PC-3 (cell line): ENCODE results near the gene MLPH. TPM values are rescaled to one million over a fixed set of nuclear protein-coding genes. Genes with fewer than 3 reads are reported as not detected.

Source experiments
- ATAC-seq: fragments of 200-7000 bp; cut with Tn5 transposase; 2 replicates; pipeline ENCODE4 v1.9.1; 2020; ENCODE audit warnings: mild to moderate bottlenecking, moderate library complexity
- BruUV-seq: library from RNA; stranded (reverse); fragments of 400-500 nt; replicated peaks from 2 replicates; lab custom pipeline; 2021; lab: Mats Ljungman, UMichigan
- CTCF ChIA-PET: fragments of 300-600 bp; sonication (Branson Sonifier 250); formaldehyde crosslinking; loops from one replicate; lab custom pipeline; 2022; ENCODE audit warnings: antibody characterized with exemption; lab: Charles Lee
- POLR2A ChIA-PET: fragments of 300-600 bp; sonication (Branson Sonifier 250); formaldehyde crosslinking; loops from one replicate; lab custom pipeline; 2022; ENCODE audit warnings: antibody characterized with exemption; ENCODE audit not compliant: unreplicated experiment; lab: Charles Lee
- DNase-seq: peaks from one replicate; pipeline ENCODE4 v3.0.0-alpha.2; 2015
- H2AFZ ChIP-seq: fragments of 300-600 bp; sonication (generic); 2 replicates; pipeline ENCODE4 v1.6.0; 2016; ENCODE audit warnings: antibody characterized with exemption, low read length
- H3F3A ChIP-seq: fragments of 300-600 bp; sonication (generic); one replicate; pipeline ENCODE4 v1.6.0; 2017; ENCODE audit warnings: antibody characterized with exemption, low read length, control low read depth, mild to moderate bottlenecking; ENCODE audit not compliant: unreplicated experiment
- H3K27ac ChIP-seq: fragments of 300-600 bp; sonication (generic); 2 replicates; pipeline ENCODE4 v1.5.1; 2016; ENCODE audit warnings: mild to moderate bottlenecking, low read length
- H3K27me3 ChIP-seq: fragments of 300-600 bp; sonication (generic); 2 replicates; pipeline ENCODE4 v1.6.1; 2016; ENCODE audit warnings: low read length, mixed read lengths
- H3K36me3 ChIP-seq: fragments of 300-600 bp; sonication (generic); 2 replicates; pipeline ENCODE4 v1.6.1; 2016; ENCODE audit warnings: low read depth, mixed run types, low read length, mixed read lengths
- H3K4me1 ChIP-seq: fragments of 300-600 bp; sonication (generic); 2 replicates; pipeline ENCODE4 v1.5.1; 2016; ENCODE audit warnings: low read length; ENCODE audit not compliant: insufficient read depth
- H3K4me2 ChIP-seq: fragments of 300-600 bp; sonication (generic); 2 replicates; pipeline ENCODE4 v1.6.0; 2016; ENCODE audit warnings: low read length
- H3K4me3 ChIP-seq: fragments of 300-600 bp; sonication (generic); 2 replicates; pipeline ENCODE4 v1.5.1; 2016; ENCODE audit warnings: mild to moderate bottlenecking, low read length, mixed read lengths
- H3K79me2 ChIP-seq: fragments of 300-600 bp; sonication (generic); 2 replicates; pipeline ENCODE4 v1.6.1; 2017; ENCODE audit warnings: low read length, mixed read lengths
- H3K9ac ChIP-seq: fragments of 300-600 bp; sonication (generic); 2 replicates; pipeline ENCODE4 v1.6.0; 2016; ENCODE audit warnings: mild to moderate bottlenecking, low read length
- H3K9me2 ChIP-seq: fragments of 300-600 bp; sonication (generic); replicated peaks from 2 replicates; pipeline ENCODE4 v1.6.1; 2016; ENCODE audit warnings: mixed run types, low read length, mixed read lengths
- H3K9me3 ChIP-seq: fragments of 300-600 bp; sonication (generic); 2 replicates; pipeline ENCODE4 v1.6.1; 2016; ENCODE audit warnings: low read length, mixed read lengths
- H4K20me1 ChIP-seq: fragments of 300-600 bp; sonication (generic); 2 replicates; pipeline ENCODE4 v1.6.1; 2016; ENCODE audit warnings: low read length, mixed read lengths
- EZH2 ChIP-seq: fragments of 300-600 bp; sonication (generic); IDR thresholded peaks from one replicate; pipeline ENCODE4 v1.6.1; 2017; ENCODE audit warnings: antibody characterized with exemption, mild to moderate bottlenecking, low read length; ENCODE audit not compliant: unreplicated experiment
- EZH2phosphoT487 ChIP-seq: fragments of 300-600 bp; sonication (generic); IDR thresholded peaks from 2 replicates; pipeline ENCODE4 v1.6.1; 2018; ENCODE audit warnings: mild to moderate bottlenecking, antibody characterized with exemption, low read length, borderline replicate concordance
- intact Hi-C: fragments of 100-400 bp; cut with micrococcal nuclease; formaldehyde crosslinking; loops from 2 replicates; pipeline ENCODE4 v1.9.0; 2023
- total RNA-seq: library from RNA; depleted of rRNA; stranded (reverse); fragments of >200 nt; gene quantifications from 2 replicates; pipeline ENCODE4 v1.2.3, GENCODE V29; 2014
- TF ChIP-seq, protein P1 (sequence below): fragments of 300-600 bp; sonication (generic); conservative IDR thresholded peaks from 2 replicates; pipeline ENCODE4 v1.5.1; 2017; ENCODE audit warnings: antibody characterized with exemption, low read depth, mild to moderate bottlenecking, low read length

MLPH gene
- total RNA-seq, 1 experiment from 2014 or later: 201 TPM

DNA sequence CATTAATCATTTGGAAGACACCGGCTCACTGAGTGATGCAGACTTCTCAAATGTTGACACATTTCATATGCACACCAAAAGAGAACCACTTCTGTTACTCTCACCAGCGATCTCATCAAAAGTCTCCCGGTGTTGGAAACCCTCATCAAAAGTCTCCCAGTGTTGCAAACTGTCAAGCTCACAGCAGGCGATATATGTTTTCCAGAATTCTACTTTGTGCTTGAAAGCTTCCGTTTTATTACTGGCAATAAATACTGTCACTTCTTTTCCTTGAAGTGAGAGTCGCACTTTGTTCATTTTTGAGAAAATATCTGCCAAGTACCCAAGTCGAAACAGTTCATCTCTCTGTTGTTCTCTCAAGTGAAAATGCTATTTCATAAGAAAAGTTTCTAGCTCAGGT is 20.5 kb downstream of the MLPH start:
- no peaks in the 10 kb centered on the region for H3K9me3 ChIP-seq
- H3K27me3 ChIP-seq: no peaks in the 10 kb centered on the region
- TF ChIP-seq, protein P1, sequence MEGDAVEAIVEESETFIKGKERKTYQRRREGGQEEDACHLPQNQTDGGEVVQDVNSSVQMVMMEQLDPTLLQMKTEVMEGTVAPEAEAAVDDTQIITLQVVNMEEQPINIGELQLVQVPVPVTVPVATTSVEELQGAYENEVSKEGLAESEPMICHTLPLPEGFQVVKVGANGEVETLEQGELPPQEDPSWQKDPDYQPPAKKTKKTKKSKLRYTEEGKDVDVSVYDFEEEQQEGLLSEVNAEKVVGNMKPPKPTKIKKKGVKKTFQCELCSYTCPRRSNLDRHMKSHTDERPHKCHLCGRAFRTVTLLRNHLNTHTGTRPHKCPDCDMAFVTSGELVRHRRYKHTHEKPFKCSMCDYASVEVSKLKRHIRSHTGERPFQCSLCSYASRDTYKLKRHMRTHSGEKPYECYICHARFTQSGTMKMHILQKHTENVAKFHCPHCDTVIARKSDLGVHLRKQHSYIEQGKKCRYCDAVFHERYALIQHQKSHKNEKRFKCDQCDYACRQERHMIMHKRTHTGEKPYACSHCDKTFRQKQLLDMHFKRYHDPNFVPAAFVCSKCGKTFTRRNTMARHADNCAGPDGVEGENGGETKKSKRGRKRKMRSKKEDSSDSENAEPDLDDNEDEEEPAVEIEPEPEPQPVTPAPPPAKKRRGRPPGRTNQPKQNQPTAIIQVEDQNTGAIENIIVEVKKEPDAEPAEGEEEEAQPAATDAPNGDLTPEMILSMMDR: no peak
- TF ChIP-seq EZH2phosphoT487: no peak
- TF ChIP-seq EZH2: no peak
- no peak overlapping the region for H3K4me2 ChIP-seq
- no peak overlapping the region for H3K4me3 ChIP-seq
- no peaks in the 10 kb centered on the region for H4K20me1 ChIP-seq
- no TSS peak for BruUV-seq
- peaks cover 5% of the 10 kb centered on the region for H3F3A ChIP-seq
- ChIA-PET POLR2A (no interaction called here), CTCF (interaction anchor here (0.8 kb wide), 1 partner anchor 37 kb away, joined by 3 read pairs; no protein-coding TSS in a partner anchor)
- H2AFZ ChIP-seq: no peak overlapping the region
- DNase-seq (no peak), ATAC-seq (no peak)
- H3K79me2 ChIP-seq: peaks cover 80% of the 10 kb centered on the region
- H3K36me3 ChIP-seq: peaks cover 79% of the 10 kb centered on the region
- H3K9me2 ChIP-seq: no peaks in the 10 kb centered on the region
- peak overlapping the region; percentile 28 for H3K27ac ChIP-seq
- intact Hi-C loops: no loop called here
- H3K9ac ChIP-seq: no peak overlapping the region
- peaks cover 13% of the 10 kb centered on the region for H3K4me1 ChIP-seq

DNA sequence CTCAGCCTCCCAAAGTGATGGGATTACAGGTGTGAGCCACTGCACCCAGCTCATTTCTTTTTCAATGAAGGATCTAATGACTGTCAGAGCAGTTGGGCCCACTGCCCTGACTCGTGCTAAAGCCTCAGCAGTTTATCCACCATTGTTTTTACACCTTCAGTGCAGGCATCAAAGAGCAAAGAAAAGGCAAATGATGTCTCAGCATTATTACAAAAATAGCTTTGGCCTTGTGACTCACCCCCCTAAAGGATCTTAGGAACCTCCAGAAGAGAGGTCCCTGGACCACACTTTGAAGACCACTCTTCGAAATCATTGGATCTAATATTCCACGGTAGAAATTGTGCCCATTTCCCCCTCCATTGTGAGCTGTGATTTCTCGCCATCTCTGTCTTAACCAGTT is 21.3 kb downstream of the MLPH start:
- Histone ChIP-seq H3K27me3 (no peaks in the 10 kb centered on the region), H3F3A (peaks cover 5% of the 10 kb centered on the region), H3K79me2 (peaks cover 77% of the 10 kb centered on the region), H3K4me3 (no peak overlapping the region), H3K27ac (0 out of 2 replicates have a peak overlapping the region, but pooled peaks have one; percentile 49), H3K9me3 (no peaks in the 10 kb centered on the region), H3K4me2 (no peak overlapping the region), H4K20me1 (no peaks in the 10 kb centered on the region), H3K9ac (no peak overlapping the region), H2AFZ (no peak overlapping the region), H3K36me3 (peaks cover 81% of the 10 kb centered on the region), H3K9me2 (no peaks in the 10 kb centered on the region), H3K4me1 (peaks cover 5% of the 10 kb centered on the region)
- TF ChIP-seq EZH2: no peak
- TF ChIP-seq, protein P1: no peak
- TF ChIP-seq EZH2phosphoT487: no peak
- no TSS peak for BruUV-seq
- POLR2A ChIA-PET: interaction anchor here (0.7 kb wide), 1 partner anchor 11 kb away, joined by 6 read pairs; no protein-coding TSS in a partner anchor
- intact Hi-C loops: no loop called here
- CTCF ChIA-PET: interaction anchor here (0.8 kb wide), 1 partner anchor 38 kb away, joined by 3 read pairs; no protein-coding TSS in a partner anchor
- no peak for ATAC-seq
- no peak for DNase-seq

DNA sequence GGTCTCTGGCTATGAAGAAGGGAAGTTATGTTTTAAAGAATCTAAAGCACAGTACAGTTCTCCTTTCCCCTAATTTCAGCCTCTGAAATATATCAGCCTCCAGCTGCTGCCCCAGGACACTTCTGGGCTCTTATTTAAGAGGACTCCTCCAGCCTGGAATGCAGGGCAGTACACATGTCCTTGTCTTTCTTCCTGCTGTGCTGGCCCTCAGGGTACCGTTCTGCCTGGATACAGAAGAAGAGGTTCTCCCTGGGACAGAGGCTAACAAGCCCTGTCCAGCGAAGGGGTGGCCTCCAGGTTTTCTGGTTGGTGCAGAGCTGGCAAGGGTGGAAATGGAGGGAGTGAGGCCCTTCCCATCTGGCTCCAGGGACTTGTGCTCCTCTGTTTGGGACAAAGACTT is 22.1 kb downstream of the MLPH start:
- Histone ChIP-seq H3F3A (peaks cover 5% of the 10 kb centered on the region), H3K27ac (peak overlapping the region; percentile 49), H3K4me3 (no peak overlapping the region), H3K4me2 (no peak overlapping the region), H3K9ac (no peak overlapping the region), H3K9me3 (no peaks in the 10 kb centered on the region), H3K36me3 (peaks cover 83% of the 10 kb centered on the region), H2AFZ (no peak overlapping the region), H4K20me1 (no peaks in the 10 kb centered on the region), H3K9me2 (no peaks in the 10 kb centered on the region), H3K27me3 (no peaks in the 10 kb centered on the region), H3K79me2 (peaks cover 77% of the 10 kb centered on the region), H3K4me1 (no peaks in the 10 kb centered on the region)
- intact Hi-C loops: no loop called here
- CTCF ChIA-PET: no interaction called here
- DNase-seq (no peak), ATAC-seq (no peak)
- POLR2A ChIA-PET: interaction anchor here (0.7 kb wide), 1 partner anchor 11 kb away, joined by 6 read pairs; no protein-coding TSS in a partner anchor
- no TSS peak for BruUV-seq
- no peak for TF ChIP-seq EZH2
- TF ChIP-seq, protein P1: no peak
- TF ChIP-seq EZH2phosphoT487: no peak
